Duodenal mucosa (tissue), 2 donors: ENCODE measurements around the gene NXPH2.

Experiments used
- H3K27ac ChIP-seq: one replicate; pipeline ENCODE4 v1.7.0; 2013; ENCODE audit warnings: low read depth, low read length
- H3K27me3 ChIP-seq, 2 donors: one replicate each; pipeline ENCODE4 v1.7.0; 2013; ENCODE audit warnings: low read length in 2 of 2, control low read depth in 1 of 2; ENCODE audit not compliant: insufficient read depth in 2 of 2, control insufficient read depth in 1 of 2
- H3K36me3 ChIP-seq, 2 donors: one replicate each; pipeline ENCODE4 v1.7.0; 2013; ENCODE audit warnings: low read length in 2 of 2, control low read depth in 1 of 2; ENCODE audit not compliant: insufficient read depth in 2 of 2, control insufficient read depth in 1 of 2
- H3K4me1 ChIP-seq, 2 donors: one replicate each; pipeline ENCODE4 v1.7.0; 2013; ENCODE audit warnings: low read length in 2 of 2, control low read depth in 1 of 2; ENCODE audit not compliant: insufficient read depth in 2 of 2, control insufficient read depth in 1 of 2
- H3K4me3 ChIP-seq, 2 donors: one replicate each; pipeline ENCODE4 v1.7.0; 2013; ENCODE audit warnings: low read length in 2 of 2, low read depth in 1 of 2
- H3K9ac ChIP-seq, 2 donors: one replicate each; pipeline ENCODE4 v1.7.0; 2013; ENCODE audit warnings: low read length in 2 of 2, low read depth in 1 of 2
- H3K9me3 ChIP-seq, 2 donors: one replicate each; pipeline ENCODE4 v1.7.0; 2013; ENCODE audit warnings: low read length in 2 of 2, control low read depth in 1 of 2; ENCODE audit not compliant: control insufficient read depth in 1 of 2

The NXPH2 gene

GRCh38 chr2:138713069-138713496 lies 67.1 kb downstream of the NXPH2 start:
- H3K4me3 ChIP-seq: no peak overlapping the region
- H3K27me3 ChIP-seq: no peaks in the 10 kb centered on the region
- no peaks in the 10 kb centered on the region for H3K4me1 ChIP-seq
- no peak overlapping the region for H3K27ac ChIP-seq
- H3K9ac ChIP-seq: no peak overlapping the region
- H3K9me3 ChIP-seq: no peaks in the 10 kb centered on the region
- H3K36me3 ChIP-seq: no peaks in the 10 kb centered on the region

DNA sequence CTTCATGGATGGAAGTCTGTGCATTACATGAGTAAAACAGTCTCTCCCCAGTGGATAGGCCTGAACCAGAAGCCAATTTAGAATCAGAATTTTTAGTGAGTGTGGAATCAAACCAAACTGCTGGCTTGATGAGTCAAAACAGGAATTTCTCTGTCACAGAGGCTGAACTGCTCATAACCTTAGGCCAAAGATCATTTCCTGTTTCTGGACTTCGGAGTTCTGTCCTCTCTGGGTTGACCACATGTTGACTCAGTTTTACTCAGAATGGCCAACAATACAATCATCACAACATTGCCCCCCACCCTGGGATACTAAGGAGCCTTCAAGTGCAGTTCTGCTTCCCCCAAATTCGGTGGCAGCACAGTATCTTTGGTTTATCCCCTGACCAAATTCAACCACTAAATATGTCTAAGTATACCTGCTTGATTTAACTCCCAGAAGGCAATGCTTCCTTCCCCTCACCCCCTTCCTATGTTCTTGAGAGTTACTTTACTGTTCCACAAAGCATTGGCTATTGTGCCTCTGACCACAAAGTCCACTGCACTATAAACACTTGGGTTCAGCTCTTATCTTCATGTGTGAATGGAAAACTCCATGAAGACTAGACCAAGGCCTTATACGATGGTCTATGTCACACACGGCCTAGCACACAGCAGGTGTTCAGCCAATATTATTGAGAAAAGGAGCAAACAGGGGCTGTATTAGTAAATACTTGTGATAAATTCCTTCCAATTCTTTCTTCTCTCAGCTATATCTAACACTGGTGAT lies 67.8 kb downstream of the NXPH2 start:
- H3K4me1 ChIP-seq: no peaks in the 10 kb centered on the region
- H3K4me3 ChIP-seq: no peak overlapping the region
- H3K9ac ChIP-seq: no peak overlapping the region
- H3K27me3 ChIP-seq: no peaks in the 10 kb centered on the region
- no peak overlapping the region for H3K27ac ChIP-seq
- no peaks in the 10 kb centered on the region for H3K36me3 ChIP-seq
- no peaks in the 10 kb centered on the region for H3K9me3 ChIP-seq

- Histone ChIP-seq H3K36me3 (no peaks in the 10 kb centered on the region), H3K4me1 (no peaks in the 10 kb centered on the region), H3K9ac (no peak overlapping the region), H3K27me3 (no peaks in the 10 kb centered on the region), H3K9me3 (no peaks in the 10 kb centered on the region), H3K27ac (no peak overlapping the region), H3K4me3 (no peak overlapping the region)
Observed at GRCh38 chr2:138711812-138712211, 68.4 kb downstream of the NXPH2 start.

- Histone ChIP-seq H3K9ac (no peak overlapping the region), H3K36me3 (no peaks in the 10 kb centered on the region), H3K4me3 (no peak overlapping the region), H3K9me3 (no peaks in the 10 kb centered on the region), H3K4me1 (no peaks in the 10 kb centered on the region), H3K27me3 (no peaks in the 10 kb centered on the region), H3K27ac (no peak overlapping the region)
Observed at GRCh38 chr2:138708682-138709241, 71.4 kb downstream of the NXPH2 start.

DNA sequence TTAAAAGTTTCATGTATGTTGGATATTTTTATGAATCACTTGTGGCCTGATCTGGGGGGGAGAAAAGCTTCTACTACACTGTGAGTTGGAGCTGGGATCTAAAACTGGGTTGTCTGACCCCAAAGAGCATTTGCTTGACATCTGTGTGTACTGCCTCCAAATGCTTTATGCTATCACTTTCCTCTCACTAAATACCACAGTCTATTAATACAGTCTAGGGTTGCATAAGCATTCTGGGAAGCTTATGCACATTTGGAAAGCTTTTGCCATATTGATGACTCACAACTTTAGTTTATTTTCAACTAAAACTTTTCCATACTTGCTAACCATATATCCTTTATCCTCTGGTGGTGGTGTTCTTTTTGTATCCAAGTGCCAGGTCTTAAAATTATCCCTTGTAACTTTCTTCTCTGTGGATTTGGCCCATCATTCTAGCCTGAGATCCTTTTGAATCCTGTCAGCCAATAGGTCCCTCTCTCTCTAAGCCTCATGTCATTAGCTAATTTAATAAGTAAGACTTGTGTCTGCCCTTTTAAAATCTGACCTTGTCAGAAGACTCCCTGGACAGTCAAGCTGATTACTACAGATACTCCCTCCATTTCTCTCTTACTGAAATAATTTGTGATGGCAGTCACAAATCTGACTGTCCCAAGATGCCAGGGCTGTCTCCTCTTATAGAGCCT lies 72.7 kb downstream of the NXPH2 start:
- H3K4me1 ChIP-seq: no peaks in the 10 kb centered on the region
- no peak overlapping the region for H3K4me3 ChIP-seq
- no peak overlapping the region for H3K9ac ChIP-seq
- no peaks in the 10 kb centered on the region for H3K27me3 ChIP-seq
- H3K9me3 ChIP-seq: no peaks in the 10 kb centered on the region
- H3K36me3 ChIP-seq: no peaks in the 10 kb centered on the region
- H3K27ac ChIP-seq: no peak overlapping the region

DNA sequence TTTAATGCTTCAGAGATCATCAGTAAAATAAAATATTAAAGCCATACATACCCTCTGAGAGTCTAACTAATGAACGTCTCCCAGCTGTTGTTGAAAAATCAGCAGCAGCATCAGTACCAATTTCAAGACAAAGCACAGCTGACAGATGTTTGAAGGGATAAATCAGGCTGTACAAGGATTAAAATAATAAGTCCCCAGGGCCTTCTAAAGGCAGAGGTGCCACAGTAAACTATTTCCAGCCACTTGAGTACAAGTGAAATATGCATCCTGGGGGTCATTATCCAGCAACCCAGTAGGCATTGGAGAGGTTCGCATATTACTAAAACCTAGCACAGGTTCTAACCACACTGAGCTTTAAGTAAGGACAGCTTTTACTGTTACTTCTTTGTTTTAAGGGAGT lies 76.9 kb downstream of the NXPH2 start:
- Histone ChIP-seq H3K27ac (no peak overlapping the region), H3K9ac (no peak overlapping the region), H3K4me1 (no peaks in the 10 kb centered on the region), H3K4me3 (no peak overlapping the region), H3K27me3 (no peaks in the 10 kb centered on the region), H3K9me3 (no peaks in the 10 kb centered on the region), H3K36me3 (no peaks in the 10 kb centered on the region)

DNA sequence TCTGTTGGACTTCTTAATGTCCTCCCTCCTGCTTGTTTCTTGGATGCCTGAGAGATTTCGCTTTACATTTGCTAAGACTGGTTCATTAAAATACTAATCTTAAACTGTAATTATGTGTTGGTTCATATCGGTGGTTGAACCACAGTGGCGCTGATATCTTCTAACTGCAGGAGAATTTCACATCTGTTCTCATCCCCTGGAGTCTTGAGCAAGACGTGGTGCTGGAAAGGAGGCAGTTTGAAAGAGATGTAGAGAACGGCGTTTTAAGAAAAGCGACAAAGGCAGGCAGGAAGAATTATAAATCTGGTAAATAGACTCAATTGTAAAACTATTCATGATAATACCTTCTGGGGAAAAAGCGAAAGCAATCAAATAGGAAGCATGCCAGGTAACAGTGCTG lies 79.5 kb downstream of the NXPH2 start:
- Histone ChIP-seq H3K9ac (no peak overlapping the region), H3K4me3 (no peak overlapping the region), H3K27me3 (no peaks in the 10 kb centered on the region), H3K27ac (no peak overlapping the region), H3K36me3 (no peaks in the 10 kb centered on the region), H3K9me3 (no peaks in the 10 kb centered on the region), H3K4me1 (no peaks in the 10 kb centered on the region)

DNA sequence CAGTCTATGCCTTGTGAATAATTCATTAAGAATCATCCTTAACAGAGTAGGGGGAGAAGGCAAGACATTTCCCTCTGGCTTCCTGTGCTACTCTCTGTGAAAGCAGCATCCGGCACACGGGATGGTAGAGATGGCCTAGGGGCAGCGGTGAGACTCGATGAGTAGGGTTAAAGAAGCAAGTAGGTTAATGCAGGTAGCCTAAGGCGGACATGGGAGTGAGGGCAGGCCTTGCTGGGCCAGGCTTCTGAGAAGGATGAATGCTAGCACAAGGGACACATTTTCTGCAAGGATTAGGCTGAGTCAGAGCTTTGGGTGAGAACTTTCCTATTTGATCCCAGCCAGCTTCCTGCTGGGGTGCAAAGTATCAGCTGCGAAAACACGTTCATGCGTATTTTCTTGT lies 80.8 kb downstream of the NXPH2 start:
- Histone ChIP-seq H3K9ac (no peak overlapping the region), H3K4me3 (no peak overlapping the region), H3K4me1 (no peaks in the 10 kb centered on the region), H3K27me3 (no peaks in the 10 kb centered on the region), H3K9me3 (no peaks in the 10 kb centered on the region), H3K36me3 (no peaks in the 10 kb centered on the region), H3K27ac (no peak overlapping the region)

GRCh38 chr2:138698428-138698827 lies 81.8 kb downstream of the NXPH2 start:
- Histone ChIP-seq H3K9ac (no peak overlapping the region), H3K4me1 (no peaks in the 10 kb centered on the region), H3K27ac (no peak overlapping the region), H3K27me3 (no peaks in the 10 kb centered on the region), H3K36me3 (no peaks in the 10 kb centered on the region), H3K4me3 (no peak overlapping the region), H3K9me3 (no peaks in the 10 kb centered on the region)

DNA sequence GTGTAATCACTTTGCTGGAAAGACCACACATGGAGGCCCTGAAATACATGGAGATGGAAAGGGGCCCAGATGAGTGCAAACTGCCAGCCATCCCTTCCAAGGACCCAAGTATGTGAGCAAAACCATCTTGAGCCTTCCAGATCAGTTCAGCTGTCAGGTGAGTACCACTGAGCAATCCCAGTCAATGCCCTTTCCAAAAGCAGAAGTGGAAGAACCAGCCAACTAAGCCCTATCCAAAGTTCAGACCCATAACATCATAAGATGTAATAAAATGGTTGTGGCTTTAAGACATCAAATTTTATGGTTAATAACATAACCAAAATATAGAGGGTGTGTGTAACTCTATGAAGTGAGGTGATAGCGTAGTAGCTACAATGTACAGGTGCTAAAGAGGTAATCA lies 88.5 kb downstream of the NXPH2 start:
- H3K27me3 ChIP-seq: no peaks in the 10 kb centered on the region
- H3K36me3 ChIP-seq: no peaks in the 10 kb centered on the region
- H3K9me3 ChIP-seq: no peaks in the 10 kb centered on the region
- H3K9ac ChIP-seq: no peak overlapping the region
- H3K4me3 ChIP-seq: no peak overlapping the region
- no peak overlapping the region for H3K27ac ChIP-seq
- no peaks in the 10 kb centered on the region for H3K4me1 ChIP-seq
